CD14-positive monocyte (primary cell): ENCODE results near the gene BRCC3. TPM values are rescaled to one million over a fixed set of nuclear protein-coding genes. Genes with fewer than 3 reads are reported as not detected.
A peak's percentile ranks its signal among the peaks of the same experiment; 100 is the strongest.

Experiments
- DNase-seq, 3 donors: peaks; one replicate each; pipeline ENCODE4 v3.0.0-alpha.2; 2011 to 2022
- H2AFZ ChIP-seq: 2 replicates; pipeline ENCODE4 v1.6.0; 2012; ENCODE audit warnings: mild to moderate bottlenecking, low read depth, low read length, inconsistent platforms; ENCODE audit not compliant: insufficient read depth, poor library complexity, severe bottlenecking
- H3K27ac ChIP-seq, 2 donors: 1 replicate in 1 of 2; 2 replicates in 1 of 2; pipeline ENCODE4 v1.5.1; 2012 to 2013; ENCODE audit warnings: low read length in 2 of 2, control low read depth in 1 of 2, inconsistent platforms in 1 of 2, low read depth in 1 of 2, mild to moderate bottlenecking in 1 of 2
- H3K27me3 ChIP-seq, 2 donors: one replicate each; pipeline versions ENCODE4 v1.6.0 to v1.6.1; 2011 to 2013; ENCODE audit warnings: low read length in 2 of 2; ENCODE audit not compliant: control insufficient read depth in 2 of 2, insufficient read depth in 2 of 2
- H3K36me3 ChIP-seq, 2 donors: replicated peaks in 1 of 2; 1 replicate in 1 of 2; 2 replicates in 1 of 2; pipeline versions ENCODE4 v1.5.1 to v1.6.1; 2012 to 2013; ENCODE audit warnings: low read length in 2 of 2, control low read depth in 1 of 2, inconsistent platforms in 1 of 2, mild to moderate bottlenecking in 1 of 2; ENCODE audit not compliant: insufficient read depth in 2 of 2, control insufficient read depth in 1 of 2
- H3K4me1 ChIP-seq, 2 donors: 1 replicate in 1 of 2; 2 replicates in 1 of 2; pipeline versions ENCODE4 v1.5.1 to v1.6.1; 2012 to 2013; ENCODE audit warnings: low read length in 2 of 2, control low read depth in 1 of 2, inconsistent platforms in 1 of 2, mild to moderate bottlenecking in 1 of 2, moderate library complexity in 1 of 2; ENCODE audit not compliant: insufficient read depth in 2 of 2, control insufficient read depth in 1 of 2
- H3K4me2 ChIP-seq: replicated peaks from 2 replicates; pipeline ENCODE3; 2012; ENCODE audit warnings: low read length, moderate library complexity, mild to moderate bottlenecking; ENCODE audit not compliant: poor library complexity, severe bottlenecking; ENCODE audit errors: extremely low read depth
- H3K4me3 ChIP-seq, 3 experiments: fragments of 200-600 bp in 1 of 3; sonication (generic) in 1 of 3; replicated peaks in 1 of 3; 1 replicate in 2 of 3; 2 replicates in 1 of 3; pipeline ENCODE4 v1.5.1; 2011 to 2013; ENCODE audit warnings: low read length in 3 of 3, mild to moderate bottlenecking in 3 of 3, control low read depth in 2 of 3, low read depth in 2 of 3, inconsistent platforms in 1 of 3, moderate library complexity in 1 of 3
- H3K79me2 ChIP-seq: 2 replicates; pipeline ENCODE4 v1.6.0; 2012; ENCODE audit warnings: mild to moderate bottlenecking, control low read depth, inconsistent platforms, low read length, moderate library complexity; ENCODE audit not compliant: insufficient read depth
- H3K9ac ChIP-seq: 2 replicates; pipeline ENCODE4 v1.6.0; 2017; ENCODE audit warnings: low read length, mild to moderate bottlenecking; ENCODE audit not compliant: insufficient read depth, poor library complexity, severe bottlenecking
- H3K9me3 ChIP-seq, 2 donors: replicated peaks in 1 of 2; 1 replicate in 1 of 2; 2 replicates in 1 of 2; pipeline versions ENCODE4 v1.5.1 to v1.6.1; 2012 to 2013; ENCODE audit warnings: low read length in 2 of 2, control low read depth in 1 of 2; ENCODE audit not compliant: control insufficient read depth in 1 of 2, insufficient read depth in 1 of 2
- H4K20me1 ChIP-seq: 2 replicates; pipeline ENCODE4 v1.6.0; 2012; ENCODE audit warnings: mild to moderate bottlenecking, low read length, control low read depth, moderate library complexity; ENCODE audit not compliant: insufficient read depth
- H3K27ac Mint-ChIP-seq, 7 donors: one replicate each; pipeline ENCODE4 v1.8.0; 2020; ENCODE audit warnings: mild to moderate bottlenecking in 7 of 7, mixed read lengths in 7 of 7, moderate library complexity in 6 of 7, inconsistent platforms in 2 of 7
- H3K27me3 Mint-ChIP-seq, 3 donors: one replicate each; pipeline ENCODE4 v1.8.0; 2021 to 2022; ENCODE audit warnings: low read depth in 3 of 3, mild to moderate bottlenecking in 3 of 3, mixed read lengths in 3 of 3, moderate library complexity in 3 of 3, inconsistent platforms in 1 of 3
- H3K36me3 Mint-ChIP-seq, 2 donors: one replicate each; pipeline ENCODE4 v1.8.0; 2020; ENCODE audit warnings: mixed read lengths in 2 of 2, inconsistent platforms in 1 of 2, mild to moderate bottlenecking in 1 of 2
- H3K4me1 Mint-ChIP-seq: one replicate; pipeline ENCODE4 v1.8.0; 2020; ENCODE audit warnings: mild to moderate bottlenecking, mixed read lengths
- H3K4me3 Mint-ChIP-seq, 2 donors: one replicate each; pipeline ENCODE4 v1.8.0; 2020; ENCODE audit warnings: mild to moderate bottlenecking in 2 of 2, mixed read lengths in 2 of 2, moderate library complexity in 1 of 2
- H3K9me3 Mint-ChIP-seq, 7 donors: one replicate each; pipeline ENCODE4 v1.8.0; 2020 to 2022; ENCODE audit warnings: mixed read lengths in 7 of 7, mild to moderate bottlenecking in 6 of 7, moderate library complexity in 6 of 7, inconsistent platforms in 2 of 7
- CTCF ChIP-seq: fragments of 200-600 bp; IDR thresholded peaks from one replicate; pipeline ENCODE4 v1.8.0; 2022; ENCODE audit warnings: antibody characterized with exemption, mild to moderate bottlenecking
- WGBS: methylation state at CpG from one replicate; pipeline ENCODE4 v1.1.5; 2013; ENCODE audit warnings: missing lambda C conversion rate; ENCODE audit not compliant: insufficient coverage; 5-methylcytosine and 5-hydroxymethylcytosine counted together
- intact Hi-C, 2 donors: fragments of 100-400 bp; cut with micrococcal nuclease; formaldehyde crosslinking; loops; one replicate each; pipeline versions ENCODE4 v1.15.0 to v1.15.1; 2023
- polyA plus RNA-seq, 3 donors: library from polyadenylated mRNA; depleted of rRNA in 1 of 3; unstranded in 2 of 3; stranded (reverse) in 1 of 3; fragments of 300-500 nt in 2 of 3; fragments of >200 nt in 1 of 3; fragmentation: Illumina TruSeq in 2 of 3; gene quantifications; 1 replicate in 2 of 3; 2 replicates in 1 of 3; pipeline ENCODE4 v1.2.3, GENCODE V29; 2012 to 2021

BRCC3 gene
- polyA plus RNA-seq, 3 donors, result 8.4 to 21.7 (median 10.0) TPM

DNA sequence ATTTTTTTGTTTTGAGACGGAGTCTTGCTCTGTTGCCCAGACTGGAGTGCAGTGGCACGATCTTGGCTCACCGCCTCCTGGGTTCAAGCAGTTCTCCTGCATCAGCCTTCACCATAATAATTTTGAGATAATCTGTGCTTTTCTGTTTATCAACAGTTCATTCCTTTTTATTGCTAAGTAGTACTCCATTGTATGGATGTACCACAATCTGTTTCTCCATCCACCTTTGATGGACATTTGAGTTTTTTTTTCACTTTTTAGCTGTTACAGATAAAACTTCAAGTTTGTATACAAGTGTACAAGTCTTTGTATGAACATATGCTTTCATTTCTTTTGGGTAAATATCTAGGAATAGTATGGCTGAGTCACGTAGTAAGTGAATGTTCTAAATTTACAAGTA lies 35.6 kb upstream of the BRCC3 start:
- Histone ChIP-seq H3K79me2 (peaks cover 24% of the 10 kb centered on the region), H3K9ac (no peak overlapping the region), H3K4me3 (no peak overlapping the region), H3K4me1 (no peaks in the 10 kb centered on the region), H3K36me3 (peaks cover 7 to 21% of the 10 kb centered on the region in 2 donors), H4K20me1 (no peaks in the 10 kb centered on the region), H3K27ac (no peak overlapping the region), H3K9me3 (no peaks in the 10 kb centered on the region), H3K4me2 (no peak overlapping the region), H2AFZ (no peak overlapping the region), H3K27me3 (no peaks in the 10 kb centered on the region)
- TF ChIP-seq CTCF, result no peak
- Mint-ChIP-seq H3K4me3 (no peak overlapping the region), H3K27me3 (no peaks in the 10 kb centered on the region), H3K36me3 (peaks cover 26 to 29% of the 10 kb centered on the region in 2 donors), H3K9me3 (peaks cover 0 to 8% (median 2%) of the 10 kb centered on the region in 7 donors), H3K27ac (no peak overlapping the region), H3K4me1 (peaks cover 3% of the 10 kb centered on the region)
- DNase-seq, result no peak
- WGBS, result no CpG with 5 or more reads among the region's 4 CpGs
- intact Hi-C loops, result no loop called here

DNA sequence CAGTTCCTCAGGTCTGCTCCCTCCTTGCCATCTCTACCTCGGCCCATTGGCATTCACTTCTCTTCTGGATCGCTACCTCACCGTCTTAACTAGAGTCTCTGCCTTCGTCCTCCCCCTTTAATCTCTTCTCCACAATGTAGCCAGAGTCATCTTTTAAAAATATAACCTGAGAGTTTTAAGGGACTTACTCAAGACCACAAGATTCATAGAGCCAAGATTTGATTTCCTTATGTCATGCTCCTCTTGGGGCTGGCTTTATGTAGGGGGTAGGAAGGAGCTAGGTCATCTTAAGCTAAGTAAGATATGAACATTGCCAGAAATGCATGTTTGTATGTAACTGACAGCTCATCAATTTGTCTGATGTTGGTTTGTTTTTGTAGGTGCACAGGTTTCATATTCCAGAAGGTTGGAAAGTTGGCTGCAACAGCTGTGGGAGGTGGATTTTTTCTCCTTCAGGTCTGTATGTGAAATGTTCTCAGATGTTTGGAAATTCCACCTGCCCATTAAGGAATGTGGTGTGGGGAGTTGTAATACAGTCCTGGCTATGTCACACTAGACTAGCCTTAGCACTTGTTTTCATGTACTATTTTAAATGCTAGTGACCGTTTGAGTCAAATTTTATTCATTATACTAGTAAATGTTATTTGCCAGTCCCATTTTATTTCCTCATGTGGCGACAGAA lies 25.0 kb upstream of the BRCC3 start:
- peaks cover 9 to 30% of the 10 kb centered on the region in 2 donors for H3K36me3 ChIP-seq

More for the DNA sequence above, 25.0 kb upstream of the BRCC3 start:
- Histone ChIP-seq H2AFZ (no peak overlapping the region), H3K4me1 (no peaks in the 10 kb centered on the region), H3K9me3 (no peaks in the 10 kb centered on the region), H3K27ac (no peak overlapping the region), H3K4me2 (no peak overlapping the region), H4K20me1 (no peaks in the 10 kb centered on the region), H3K4me3 (no peak overlapping the region), H3K79me2 (no peaks in the 10 kb centered on the region), H3K27me3 (no peaks in the 10 kb centered on the region), H3K9ac (no peak overlapping the region)
- Mint-ChIP-seq H3K4me1 (no peaks in the 10 kb centered on the region), H3K9me3 (peaks cover 0 to 1% (median 0%) of the 10 kb centered on the region in 7 donors), H3K36me3 (peaks cover 29 to 34% of the 10 kb centered on the region in 2 donors), H3K4me3 (no peak overlapping the region), H3K27ac (peak overlapping the region in 1 of 7 donors; percentile 15), H3K27me3 (peaks cover 0 to 2% (median 0%) of the 10 kb centered on the region in 3 donors)
- intact Hi-C loops, result no loop called here
- no peak for TF ChIP-seq CTCF
- DNase-seq, result no peak
- WGBS, result no CpG with 5 or more reads among the region's 6 CpGs
